Spleen (tissue), 7 donors: ENCODE data around the gene GRIK4.

Experiments used
- CTCF ChIP-seq, 11 experiments: fragments of 200-600 bp in 7 of 11; fragments of 450-650 bp in 4 of 11; sonication (generic) in 4 of 11; IDR thresholded peaks in 8 of 11; conservative IDR thresholded peaks in 3 of 11; 1 replicate in 7 of 11; 2 replicates in 4 of 11; pipeline versions ENCODE4 v1.4.0 to v1.8.0; 2016 to 2021; ENCODE audit warnings: antibody characterized with exemption in 11 of 11, inconsistent platforms in 4 of 11, mild to moderate bottlenecking in 1 of 11
- POLR2A ChIP-seq, 3 donors: fragments of 450-650 bp; IDR thresholded peaks; one replicate each; pipeline ENCODE4 v1.5.1; 2017; ENCODE audit warnings: antibody characterized with exemption in 3 of 3, mild to moderate bottlenecking in 1 of 3
- donor health status: DM: no; HTN: no; CAD: no; lungs with moderate emphysema.
- donor health status: DM: no; HTN: no; CAD: no.
- donor health status: DM: no; HTN: no; CAD: no.

GRCh38 chr11:120516461-120517389 is 5.2 kb downstream of the GRIK4 start:
- TF ChIP-seq CTCF (IDR thresholded peaks at IDR 0.05 in 8 of 11, conservative IDR thresholded peaks at IDR 0.05 in 3 of 11), result no peak
- TF ChIP-seq POLR2A (IDR thresholded peaks at IDR 0.05), result no peak
